Measurements from ENCODE around the gene GPR45. TPM values are rescaled to one million over a fixed set of nuclear protein-coding genes. Genes with fewer than 3 reads are reported as not detected.

Gene GPR45
- total RNA-seq, 1 donor from 2014 or later, result 0.82 TPM

- no peak for DNase-seq (ENCODE audit: low spot score in 2 of 2)
Observed at GRCh38 chr2:105252271-105252670, 10.7 kb downstream of the GPR45 start.

GRCh38 chr2:105254531-105255210 lies 13.1 kb downstream of the GPR45 start:
- no peak for FAIRE-seq
- no peak for DNase-seq (ENCODE audit: low spot score in 2 of 2)

More at GRCh38 chr2:105252271-105252670, 10.7 kb downstream of the GPR45 start:
- no peak for FAIRE-seq

- FAIRE-seq, result no peak
- no peak for DNase-seq (ENCODE audit: low spot score in 2 of 2)
Observed at GRCh38 chr2:105255979-105256378, 14.4 kb downstream of the GPR45 start.

GRCh38 chr2:105256431-105257047 lies 15.0 kb downstream of the GPR45 start:
- DNase-seq (ENCODE audit: low spot score in 2 of 2), result no peak
- FAIRE-seq, result no peak

- no peak for FAIRE-seq
- DNase-seq (ENCODE audit: low spot score in 2 of 2), result no peak
Observed at GRCh38 chr2:105257981-105258380, 16.4 kb downstream of the GPR45 start.

GRCh38 chr2:105258835-105259350 lies 17.4 kb downstream of the GPR45 start:
- FAIRE-seq, result no peak
- DNase-seq (ENCODE audit: low spot score in 2 of 2), result no peak

- DNase-seq (ENCODE audit: low spot score in 2 of 2) (no peak), FAIRE-seq (no peak)
Observed at GRCh38 chr2:105261061-105261460, 19.5 kb downstream of the GPR45 start.

- DNase-seq (ENCODE audit: low spot score in 2 of 2) (no peak), FAIRE-seq (no peak)
Observed at GRCh38 chr2:105262651-105263091, 21.1 kb downstream of the GPR45 start.

GRCh38 chr2:105269426-105269825 lies 27.9 kb downstream of the GPR45 start:
- FAIRE-seq, result no peak

GRCh38 chr2:105271393-105272045 lies 30.0 kb downstream of the GPR45 start:
- FAIRE-seq (no peak), DNase-seq (ENCODE audit: low spot score in 2 of 2) (no peak)

More at GRCh38 chr2:105269426-105269825, 27.9 kb downstream of the GPR45 start:
- no peak for DNase-seq (ENCODE audit: low spot score in 2 of 2)

GRCh38 chr2:105272176-105272575 lies 30.6 kb downstream of the GPR45 start:
- DNase-seq (ENCODE audit: low spot score in 2 of 2) (no peak), FAIRE-seq (no peak)

GRCh38 chr2:105274046-105274445 lies 32.5 kb downstream of the GPR45 start:
- FAIRE-seq (no peak), DNase-seq (ENCODE audit: low spot score in 2 of 2) (no peak)

- DNase-seq (ENCODE audit: low spot score in 2 of 2) (no peak), FAIRE-seq (no peak)
Observed at GRCh38 chr2:105278654-105279053, 37.1 kb downstream of the GPR45 start.

- DNase-seq (ENCODE audit: low spot score in 2 of 2) (no peak), FAIRE-seq (no peak)
Observed at GRCh38 chr2:105279126-105279525, 37.6 kb downstream of the GPR45 start.

GRCh38 chr2:105280281-105280680 lies 38.7 kb downstream of the GPR45 start:
- no peak for FAIRE-seq
- no peak for DNase-seq (ENCODE audit: low spot score in 2 of 2)

GRCh38 chr2:105283532-105283931 lies 42.0 kb downstream of the GPR45 start:
- FAIRE-seq, result no peak
- no peak for DNase-seq (ENCODE audit: low spot score in 2 of 2)

- no peak for FAIRE-seq
- DNase-seq (ENCODE audit: low spot score in 2 of 2), result no peak
Observed at GRCh38 chr2:105287692-105288091, 46.1 kb downstream of the GPR45 start.

GRCh38 chr2:105288133-105288532 lies 46.6 kb downstream of the GPR45 start:
- no peak for DNase-seq (ENCODE audit: low spot score in 2 of 2)
- no peak for FAIRE-seq

GRCh38 chr2:105290981-105291660 lies 49.6 kb downstream of the GPR45 start:
- DNase-seq (ENCODE audit: low spot score in 2 of 2), result no peak
- FAIRE-seq, result no peak

- no peak for DNase-seq (ENCODE audit: low spot score in 2 of 2)
- no peak for FAIRE-seq
Observed at GRCh38 chr2:105291981-105292380, 50.4 kb downstream of the GPR45 start.

Data from frontal cortex (tissue), 4 donors.